Stimulated activated CD8-positive, alpha-beta memory T cell treated with anti-CD3 and anti-CD28 coated beads, Interleukin-12 subunit alpha, Interleukin-12 subunit beta, amount 100 ng/mL, for 4 hours (primary cell): Measurements from ENCODE around the gene MMP23B.
"Not testable (repeated sequence)": the region's sequence is repeated elsewhere in the genome, so short reads cannot be mapped to it uniquely, and the experiment has no call there.

Source experiments
- DNase-seq: peaks from one replicate; pipeline ENCODE4 v3.0.0-alpha.2; 2020; ENCODE audit warnings: low read depth

The MMP23B gene

DNA sequence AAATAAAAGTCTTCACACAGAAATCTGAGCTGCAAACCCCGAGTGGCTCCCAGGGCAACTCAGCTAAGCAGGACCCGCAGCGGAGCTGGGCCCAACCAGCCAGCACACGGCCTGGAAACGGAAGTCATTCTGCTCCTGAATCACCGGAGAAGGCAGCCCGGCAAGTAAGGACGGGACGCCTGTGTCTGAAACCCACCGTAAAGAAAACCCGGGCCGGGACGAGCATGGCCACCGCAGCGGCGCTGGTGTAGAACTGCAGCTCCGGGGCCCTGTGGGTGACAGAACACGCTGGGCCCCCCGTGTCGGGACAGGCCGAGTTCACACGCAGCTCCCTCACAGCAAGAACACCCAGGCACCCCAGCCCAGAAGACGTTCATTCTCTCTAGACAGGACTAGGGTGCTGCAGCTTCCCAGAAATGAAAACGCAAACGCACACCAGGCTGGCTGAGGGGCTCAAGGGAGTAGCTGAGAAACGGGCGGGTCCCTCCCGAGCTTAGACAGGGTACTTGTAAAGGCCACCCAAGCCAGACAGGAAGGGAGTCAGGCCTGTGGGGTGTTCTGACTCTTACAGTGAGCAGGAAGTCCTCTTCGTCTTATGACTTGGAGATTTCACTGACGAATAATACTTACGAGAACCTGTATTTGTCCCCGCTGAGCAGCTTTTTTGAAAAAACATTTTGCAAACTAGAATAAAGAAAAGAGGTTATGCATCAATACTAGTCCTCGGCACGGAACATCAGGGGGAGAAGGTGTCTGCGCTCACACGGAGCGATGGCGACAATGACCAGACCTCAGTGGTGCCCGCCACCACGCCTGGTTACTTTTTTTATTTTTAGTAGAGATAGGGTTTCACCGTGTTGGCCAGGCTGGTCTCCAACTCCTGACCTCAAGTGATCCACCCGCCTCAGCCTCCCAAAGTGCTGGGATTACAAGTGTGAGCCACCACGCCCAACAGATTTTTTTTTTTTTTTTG, 37.8 kb downstream of the MMP23B start:
- no peak for DNase-seq

DNA sequence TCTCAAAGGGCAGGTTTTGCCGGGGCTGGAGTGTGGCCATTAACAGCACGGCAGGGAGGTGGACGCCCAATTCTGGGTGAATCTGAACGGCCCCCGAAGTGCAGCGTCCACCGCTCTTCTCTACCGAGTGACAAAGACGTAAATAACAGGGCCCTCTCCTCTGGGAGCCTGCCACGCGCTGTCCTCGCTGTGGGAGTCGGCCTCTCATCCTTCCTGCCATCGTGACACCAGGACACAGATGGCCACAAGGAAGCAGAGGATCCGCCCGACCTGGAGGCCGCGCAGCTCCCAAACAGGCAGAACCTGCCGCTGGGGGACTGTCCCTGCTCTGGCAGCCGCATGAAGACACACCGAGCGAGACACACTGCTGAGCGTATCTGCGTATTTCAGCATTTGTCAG, 38.9 kb downstream of the MMP23B start:
- no peak for DNase-seq

DNA sequence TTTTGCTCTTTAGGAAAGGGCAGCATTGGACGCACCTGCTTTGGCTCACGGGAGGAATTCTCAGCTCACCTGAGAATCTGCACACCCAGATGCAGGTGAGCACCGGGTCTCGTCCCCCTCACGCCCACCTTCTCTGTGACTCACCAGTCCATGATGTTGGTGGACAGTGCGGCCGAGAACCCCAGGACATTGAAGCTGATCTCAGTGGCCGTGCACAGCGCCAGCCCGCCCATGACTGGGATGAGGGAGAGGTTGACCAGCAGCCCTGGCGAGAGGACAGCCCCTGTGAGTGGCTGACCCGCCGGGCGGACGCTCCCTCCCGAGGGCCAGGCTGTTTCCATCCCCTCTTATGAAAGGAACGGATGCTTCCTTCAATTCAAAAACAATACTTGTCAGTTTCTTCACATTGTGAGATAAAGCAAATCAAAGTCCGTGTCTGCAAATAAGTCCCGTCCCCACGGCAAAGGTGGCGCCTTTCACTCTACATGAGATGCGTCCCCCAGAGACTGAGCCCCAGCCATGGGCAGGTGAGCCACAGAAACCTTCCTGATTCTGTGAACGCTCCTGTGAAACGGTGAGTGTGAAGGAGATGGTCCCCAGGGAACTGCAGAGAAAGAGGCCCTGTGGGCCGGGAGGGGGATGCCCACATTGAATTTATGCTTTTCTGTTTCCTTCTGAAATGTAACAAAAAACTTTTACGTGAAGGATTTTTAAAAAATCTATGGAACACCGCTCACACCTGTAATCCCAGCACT, 39.6 kb downstream of the MMP23B start:
- DNase-seq: no peak

DNA sequence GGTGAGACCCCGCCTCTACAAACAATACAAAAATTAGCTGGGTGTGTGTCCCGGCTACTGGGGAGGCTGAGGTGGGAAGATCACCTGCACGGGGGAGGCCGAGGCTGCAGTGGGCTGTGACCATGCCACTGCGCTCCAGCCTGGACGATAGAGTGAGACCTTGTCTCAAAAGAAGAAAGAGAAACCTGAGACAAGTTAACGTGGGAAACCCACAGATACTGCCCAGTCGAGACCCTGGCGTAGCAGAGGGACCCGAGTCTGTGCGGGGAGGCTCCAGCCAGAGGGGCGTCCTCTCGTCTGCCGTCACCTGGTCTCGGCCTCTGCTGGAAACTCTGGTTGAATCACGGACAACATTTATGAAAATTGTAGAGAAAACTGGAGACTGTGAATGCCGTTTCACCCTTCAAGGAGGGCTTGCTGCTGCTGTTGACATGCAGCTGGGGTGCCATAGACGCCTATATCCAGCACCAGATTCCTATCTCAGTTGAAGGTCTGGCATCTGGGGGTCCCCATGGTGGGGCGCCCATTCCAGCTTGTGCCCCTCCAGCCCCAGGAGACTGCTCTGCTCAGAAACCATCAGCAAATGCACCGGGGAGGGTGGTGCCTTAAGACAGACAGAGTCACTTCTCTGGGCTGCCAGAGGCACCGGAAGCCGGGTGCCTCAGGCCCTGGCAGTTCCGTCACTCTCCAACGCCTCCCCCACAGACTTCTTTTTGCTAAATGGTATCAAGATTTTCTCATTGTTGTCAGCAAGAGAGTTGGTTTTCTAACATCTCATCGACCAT, 40.4 kb downstream of the MMP23B start:
- no peak for DNase-seq

DNA sequence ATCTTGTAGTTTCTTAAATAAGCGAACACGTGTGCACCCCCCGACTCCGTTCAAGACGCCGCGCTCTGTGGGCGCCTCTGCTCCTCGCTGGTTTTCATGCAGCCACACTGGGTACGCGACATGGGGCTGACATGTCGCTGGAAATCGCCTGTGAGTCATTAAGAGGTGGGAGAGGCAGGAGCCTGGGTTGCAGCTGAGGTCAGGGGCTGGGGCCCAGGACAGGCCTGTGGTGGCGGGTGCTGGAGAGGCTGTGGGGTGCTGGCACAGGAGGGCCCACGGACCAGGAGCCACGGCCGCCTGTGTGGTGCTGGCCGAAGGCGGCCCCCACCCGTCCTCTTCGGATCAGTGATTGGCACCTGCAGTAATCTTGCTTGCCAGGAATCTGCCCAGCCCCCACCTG, 42.8 kb downstream of the MMP23B start:
- DNase-seq: not testable (repeated sequence)

DNA sequence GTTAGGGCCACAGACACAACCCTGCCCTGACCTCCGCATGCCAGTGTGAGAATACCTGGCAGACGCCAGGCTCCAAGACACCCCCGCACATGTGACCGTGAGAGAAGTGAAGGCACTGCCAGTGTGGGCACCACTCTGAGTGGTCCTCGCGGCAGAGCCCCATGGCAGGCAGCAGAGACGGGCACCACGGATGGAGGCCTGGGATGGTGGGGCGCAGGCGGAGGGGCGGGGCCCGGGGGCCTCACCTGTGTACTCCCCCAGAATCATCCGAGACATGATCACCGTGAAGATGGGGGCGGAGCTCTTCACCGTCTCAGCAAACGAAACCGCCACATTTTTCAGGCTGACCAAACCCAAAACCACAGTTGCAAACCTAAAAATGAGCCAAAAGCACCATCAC, 43.2 kb downstream of the MMP23B start:
- DNase-seq: not testable (repeated sequence)

DNA sequence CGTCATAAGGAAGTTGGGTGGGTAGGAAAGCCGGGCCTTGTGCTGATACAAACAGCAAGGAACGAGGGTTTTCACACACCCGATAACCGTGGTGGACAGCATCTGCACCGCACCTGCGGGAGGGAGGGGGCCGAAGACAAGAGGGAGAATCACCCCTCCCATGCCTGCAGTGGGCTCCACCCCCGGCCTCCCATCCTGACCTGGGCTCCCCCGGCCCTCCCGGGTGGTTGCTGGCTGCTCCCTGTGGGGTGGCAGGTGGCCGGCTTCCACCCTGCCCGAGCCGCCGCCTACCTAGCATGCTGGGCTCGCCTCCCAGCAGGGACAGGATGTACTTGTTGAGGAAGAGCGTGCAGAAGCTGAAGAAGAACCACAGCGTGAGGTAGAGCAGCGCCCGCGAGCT, 44.1 kb downstream of the MMP23B start:
- not testable (repeated sequence) for DNase-seq

DNA sequence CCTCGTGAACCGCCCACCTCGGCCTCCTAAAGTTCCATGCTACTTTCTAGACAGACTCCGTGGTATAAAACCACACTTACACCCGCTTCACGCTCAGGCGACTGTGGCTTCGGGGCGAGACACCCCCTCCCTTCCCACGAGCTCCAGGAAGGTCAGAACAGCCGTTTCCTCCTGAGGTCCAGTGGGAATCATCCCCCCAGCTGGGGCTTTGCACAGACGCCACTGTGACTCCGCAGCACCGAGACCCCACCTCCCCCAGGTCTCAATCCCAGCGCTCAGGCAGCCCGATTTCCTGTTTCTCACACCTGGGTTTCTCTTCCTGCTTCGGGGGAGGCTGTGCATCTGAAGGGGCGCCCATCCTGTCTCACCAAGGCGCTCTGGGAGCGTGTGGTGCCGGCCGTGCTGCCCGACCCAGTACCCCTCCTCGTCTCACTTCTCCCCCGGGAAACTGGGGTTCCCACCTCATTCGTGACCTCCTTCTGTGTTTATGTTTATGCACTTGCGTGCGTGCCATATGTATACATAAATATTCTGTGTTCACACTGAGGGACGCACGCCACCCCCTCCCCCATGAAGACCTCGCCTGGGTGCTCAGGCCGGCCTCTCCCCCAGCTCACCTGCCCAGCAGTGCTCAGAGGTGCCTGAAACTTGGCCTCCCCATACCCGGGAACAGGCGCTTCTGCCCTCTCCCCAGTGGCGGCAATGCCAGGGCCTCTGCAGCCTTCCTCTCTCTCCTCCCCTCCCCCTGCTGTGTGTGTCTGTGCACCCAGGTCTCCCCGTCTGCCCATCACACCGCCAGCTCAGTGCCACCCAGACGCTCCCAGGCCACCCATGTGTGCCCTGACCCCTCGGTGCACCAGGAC, 46.0 kb downstream of the MMP23B start:
- peak; percentile 22 for DNase-seq

DNA sequence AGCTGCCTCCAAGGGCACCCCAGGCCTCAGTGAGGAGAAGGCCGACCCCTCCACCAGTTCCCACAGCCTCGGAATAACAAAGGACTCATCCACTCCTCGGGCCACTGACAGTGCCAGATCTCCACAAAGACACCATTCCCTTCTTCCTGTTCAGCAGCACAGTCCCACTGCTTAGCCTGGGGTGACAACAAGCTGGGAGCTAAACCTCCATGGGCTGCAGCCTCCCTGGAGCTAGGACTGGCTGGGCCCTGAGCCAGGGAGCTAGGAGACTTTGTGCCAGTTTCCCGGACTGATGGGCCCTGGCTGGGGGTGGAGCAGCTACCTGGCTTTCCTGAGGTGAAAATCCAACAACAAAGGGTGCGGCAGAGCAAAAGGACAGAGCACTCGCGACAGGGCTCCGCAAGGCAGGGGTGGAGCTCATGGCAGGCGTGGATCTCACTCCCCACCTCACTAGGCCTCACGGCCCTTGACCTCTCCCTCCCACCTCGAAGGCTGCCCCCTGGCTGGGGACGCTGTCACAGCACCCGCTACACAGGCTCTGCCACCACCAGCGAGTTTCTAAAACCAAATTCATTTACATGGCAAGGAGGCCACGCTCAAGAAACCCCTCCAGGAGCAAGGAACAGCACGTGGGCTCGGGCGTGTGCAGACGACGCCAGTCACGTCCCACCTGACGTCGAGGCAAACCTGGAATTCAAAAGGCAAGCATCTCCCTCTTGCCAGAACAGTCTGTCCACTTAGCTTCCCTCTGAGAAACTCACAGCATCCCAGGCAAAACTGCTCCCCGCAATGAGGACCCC, 46.8 kb downstream of the MMP23B start:
- DNase-seq: no peak

DNA sequence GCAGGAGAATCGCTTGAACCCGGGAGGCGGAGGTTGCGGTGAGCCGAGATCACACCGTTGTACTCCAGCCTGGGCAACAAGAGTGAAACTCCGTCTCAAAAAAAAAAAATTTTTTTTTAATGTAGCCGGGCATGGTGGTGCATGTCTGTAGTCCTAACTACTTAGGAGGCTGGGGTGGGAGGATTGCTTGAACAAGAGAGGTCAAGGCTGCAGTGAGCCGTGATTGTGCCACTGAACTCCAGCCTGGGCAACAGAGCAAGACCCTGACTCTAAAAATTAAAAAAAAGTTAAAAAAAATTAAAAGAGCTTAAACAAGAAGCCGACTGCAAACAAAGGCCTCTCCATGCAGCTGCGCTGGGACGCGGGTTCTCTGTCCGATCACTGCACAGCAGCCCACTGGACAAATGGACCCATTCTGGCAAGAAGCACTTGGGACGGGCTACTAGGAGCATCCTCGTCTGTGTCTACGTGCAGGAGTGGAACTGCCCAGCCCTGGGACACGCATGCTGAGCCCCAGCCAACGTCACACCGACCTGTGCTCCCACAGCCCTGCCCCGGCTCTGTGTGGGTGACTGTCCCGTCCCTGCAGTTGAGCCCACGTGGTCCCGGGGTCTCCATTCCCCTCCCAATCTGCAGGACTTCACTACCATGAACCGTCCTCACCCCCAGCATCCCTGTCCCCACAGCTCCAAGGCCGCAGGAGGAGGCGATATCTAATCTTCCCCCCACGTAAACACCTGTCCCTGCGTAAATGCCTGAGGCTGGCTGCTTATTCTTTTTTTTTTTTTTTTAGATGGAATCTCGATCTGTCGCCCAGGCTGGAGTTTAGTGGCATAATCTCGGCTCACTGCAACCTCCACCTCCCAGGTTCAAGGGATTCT, 48.3 kb downstream of the MMP23B start:
- DNase-seq: no peak

DNA sequence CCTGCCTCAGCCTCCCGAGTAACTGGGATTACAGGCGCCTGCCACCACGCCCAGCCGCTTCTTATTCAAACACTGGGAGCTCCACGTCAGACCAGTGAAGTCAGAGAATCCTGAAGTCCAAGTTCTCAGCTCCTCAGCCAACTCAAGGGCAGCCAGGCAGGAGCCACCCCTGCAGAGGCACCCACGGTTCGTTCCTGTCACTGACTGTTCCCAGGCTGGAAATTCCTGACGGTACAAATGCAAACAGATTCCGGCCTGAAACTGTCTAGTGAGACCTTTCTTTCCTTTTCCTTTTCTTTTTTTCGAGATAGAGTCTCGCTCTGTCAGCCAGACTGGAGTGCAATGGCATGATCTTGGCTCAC, 48.9 kb downstream of the MMP23B start:
- DNase-seq: no peak

DNA sequence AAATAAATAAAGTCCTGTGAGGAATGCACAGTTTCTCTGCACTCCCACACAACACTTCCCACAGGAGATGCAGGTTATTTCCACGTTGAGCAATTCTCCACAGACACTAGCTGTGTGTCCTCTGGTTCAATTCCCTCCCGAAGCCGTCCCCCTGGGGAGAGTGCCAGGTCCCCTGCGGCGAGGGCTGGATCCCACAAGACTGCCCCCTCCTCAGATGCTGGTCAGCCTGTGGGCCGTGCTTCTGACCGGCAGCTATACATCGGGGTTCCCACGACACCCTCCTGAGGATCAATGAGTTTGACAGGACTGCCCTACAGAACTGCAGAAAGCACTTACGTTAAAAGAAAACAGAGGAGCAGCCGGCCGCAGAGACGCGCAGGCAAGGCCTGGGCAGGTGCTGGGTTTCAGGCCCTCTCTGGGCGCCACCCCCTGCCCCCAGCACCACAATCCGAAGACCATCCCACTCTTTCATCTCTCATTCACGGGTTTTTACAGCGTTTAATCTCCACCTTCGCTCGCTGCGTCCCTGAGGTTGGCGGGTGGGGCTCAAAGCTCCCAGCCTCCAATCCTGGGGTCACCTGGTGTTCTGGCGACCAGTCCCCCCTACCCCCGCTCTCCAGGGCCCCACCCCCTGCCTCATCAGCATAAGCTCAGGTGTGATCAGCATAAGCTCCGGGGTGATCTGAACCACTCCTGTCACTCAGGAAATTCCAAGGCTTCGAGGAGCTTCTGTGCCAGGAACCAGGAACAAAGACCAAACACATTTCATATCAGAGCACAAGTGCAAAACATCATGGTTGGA, 51.3 kb downstream of the MMP23B start:
- DNase-seq: no peak
